Right kidney (tissue), 1 donor: ENCODE data around the gene HOXA3.
A peak's percentile ranks its signal among the peaks of the same experiment; 100 is the strongest.

ENCODE experiments used
- DNase-seq: peaks from one replicate; pipeline ENCODE4 v3.0.0-alpha.2; 2016

The HOXA3 gene

DNA sequence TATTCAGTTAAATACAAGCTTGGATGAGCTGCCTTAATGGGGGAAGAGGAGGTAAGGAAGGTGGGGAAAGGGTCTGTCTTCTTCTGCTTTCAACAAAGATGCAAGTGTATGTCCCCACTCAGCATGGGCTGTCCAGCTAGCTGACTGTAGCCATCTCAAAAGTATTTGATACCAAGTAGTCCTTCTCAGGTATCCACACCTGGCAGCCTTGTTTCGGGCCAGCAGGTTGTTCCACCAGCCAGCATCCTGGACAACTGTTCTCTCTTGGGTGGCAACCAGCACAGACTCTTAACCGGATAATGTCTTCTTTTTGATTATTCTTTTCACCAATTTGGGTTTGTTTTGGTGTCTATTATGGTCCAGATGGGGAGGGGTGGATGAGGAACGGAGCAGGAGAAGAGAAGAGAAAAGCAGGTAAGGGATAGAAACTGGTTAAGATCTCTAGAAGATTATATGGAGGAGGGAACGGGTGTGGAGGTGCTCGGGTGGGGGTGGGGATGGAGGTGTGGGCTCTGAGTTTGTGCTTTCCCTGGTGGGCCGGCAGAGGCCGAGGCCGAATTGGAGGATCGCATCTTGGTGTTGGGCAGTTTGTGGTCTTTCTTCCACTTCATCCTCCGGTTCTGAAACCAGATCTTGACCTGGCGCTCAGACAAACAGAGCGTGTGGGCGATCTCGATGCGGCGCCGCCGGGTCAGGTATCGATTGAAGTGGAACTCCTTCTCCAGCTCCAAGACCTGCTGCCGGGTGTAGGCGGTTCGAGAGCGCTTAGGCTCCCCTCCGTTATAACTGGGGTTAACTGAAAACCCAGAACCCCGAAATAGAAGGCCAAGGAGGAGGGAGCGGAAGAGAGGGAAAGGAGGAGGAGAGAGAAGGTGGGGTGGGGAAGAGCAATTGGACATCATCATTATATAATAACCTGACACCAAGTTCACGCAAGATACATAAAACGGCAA is 23.3 kb downstream of the HOXA3 start:
- DNase-seq = no peak

GRCh38 chr7:27128034-27128433 is 24.3 kb downstream of the HOXA3 start:
- no peak for DNase-seq

GRCh38 chr7:27126596-27127327 is 25.6 kb downstream of the HOXA3 start:
- DNase-seq = no peak

DNA sequence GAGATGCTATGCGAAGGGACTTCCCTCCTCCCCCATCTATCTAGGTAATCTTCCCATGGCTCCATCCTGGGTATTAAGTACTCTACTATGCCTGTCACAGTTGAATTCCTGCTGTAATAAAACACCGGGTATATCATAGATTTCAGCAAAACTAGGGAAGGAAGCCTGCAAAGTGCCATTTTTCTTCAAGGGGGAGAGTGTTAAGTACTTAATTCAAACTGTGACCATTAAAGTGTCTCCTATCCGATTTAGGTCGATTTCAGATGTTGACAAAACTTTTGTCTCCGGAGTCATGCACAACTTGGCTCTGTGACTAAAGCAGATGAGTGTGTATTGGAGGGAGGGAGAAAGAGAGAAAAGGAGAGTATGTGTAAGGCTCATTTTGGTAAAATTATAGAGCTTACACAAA is 26.4 kb downstream of the HOXA3 start:
- DNase-seq = no peak

GRCh38 chr7:27124902-27125689 is 27.3 kb downstream of the HOXA3 start:
- no peak for DNase-seq

DNA sequence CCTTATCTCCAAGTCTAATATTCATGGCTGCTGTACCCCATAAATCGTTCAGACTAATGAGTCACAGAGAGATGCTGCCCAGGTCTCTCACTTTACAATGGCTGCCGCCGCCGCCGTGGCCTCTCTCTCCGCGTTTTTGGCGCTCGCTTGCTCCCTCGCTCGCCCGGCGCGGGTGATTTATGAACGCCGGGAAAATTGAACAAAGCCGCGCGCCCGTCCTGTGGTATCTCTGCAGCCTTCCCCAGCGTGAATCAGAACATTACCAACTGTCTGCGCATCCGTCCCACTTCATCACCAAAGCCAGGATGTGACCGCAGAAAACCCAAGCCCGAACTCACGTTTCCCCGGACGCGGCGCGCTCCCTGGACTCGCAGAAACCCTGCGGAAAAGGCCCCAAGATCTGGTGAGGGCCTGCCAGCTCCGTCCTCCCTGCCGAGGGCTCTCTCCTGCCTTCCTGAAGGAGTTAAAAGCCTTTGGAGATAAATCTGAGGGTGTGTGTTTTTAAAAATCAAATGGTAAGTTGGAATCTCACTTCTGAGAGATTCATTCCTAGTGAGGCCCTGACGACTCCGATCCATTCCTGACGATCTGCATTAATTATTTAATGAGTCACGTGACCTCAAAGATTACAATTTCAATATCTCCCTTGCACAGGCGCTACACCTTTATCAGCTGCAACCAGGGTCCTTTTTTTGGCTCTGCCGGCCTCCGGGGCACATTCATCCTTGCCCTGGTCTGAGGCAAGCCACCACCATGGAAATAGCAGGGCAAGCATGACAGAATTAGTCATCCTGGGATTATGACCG is 28.1 kb downstream of the HOXA3 start:
- no peak for DNase-seq

DNA sequence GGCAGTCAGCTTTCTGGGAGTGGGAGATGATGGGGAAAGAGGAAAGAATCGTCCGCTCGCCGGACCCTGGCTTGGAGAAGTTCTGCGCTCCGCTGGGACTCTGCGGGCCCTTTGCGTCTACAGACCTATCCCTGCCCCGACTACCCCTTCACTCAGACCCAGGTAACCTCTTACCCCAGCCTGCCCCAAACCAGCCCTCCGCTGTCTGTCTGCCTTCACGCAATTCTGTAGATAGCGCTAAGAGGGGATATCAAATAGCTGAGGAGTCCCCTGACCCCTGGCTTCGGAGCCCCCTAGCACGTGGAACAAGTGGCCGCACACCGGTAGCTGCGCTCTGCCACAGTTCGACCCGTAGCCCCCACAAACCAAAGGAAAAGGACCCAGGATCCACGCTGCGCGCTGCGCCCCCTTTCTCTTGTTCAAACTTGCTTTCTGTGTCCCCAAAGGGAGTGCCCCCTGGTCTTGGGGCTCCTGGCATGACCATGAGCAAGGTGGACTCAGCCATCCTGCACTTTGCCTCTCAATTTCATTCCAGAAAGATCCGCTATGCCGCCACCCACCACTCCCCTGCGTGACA is 28.8 kb downstream of the HOXA3 start:
- no peak for DNase-seq

DNA sequence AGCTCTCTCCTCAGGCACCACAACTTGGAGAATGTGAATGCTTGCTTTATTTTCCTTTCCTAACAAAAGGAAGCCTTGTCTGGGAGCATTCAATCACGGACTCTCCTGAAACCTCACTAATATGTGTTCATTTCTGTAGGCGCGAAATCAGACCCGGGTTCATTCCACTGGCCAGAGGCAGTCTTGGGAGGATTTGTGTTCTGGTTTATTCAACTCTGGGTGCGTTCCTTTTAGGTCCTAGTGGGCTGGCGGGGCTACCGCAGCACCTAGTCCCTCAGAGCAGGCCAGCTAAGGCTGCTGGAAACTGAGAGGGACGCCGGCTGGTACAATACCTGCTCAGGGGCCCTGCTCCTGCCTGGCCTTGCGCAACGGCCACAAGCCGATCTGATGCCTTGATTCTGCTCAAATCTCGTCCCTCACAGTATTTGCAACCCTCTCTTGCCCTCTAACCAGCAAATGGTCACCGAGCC is 29.3 kb downstream of the HOXA3 start:
- DNase-seq = no peak

GRCh38 chr7:27122077-27122910 is 30.1 kb downstream of the HOXA3 start:
- peak; percentile 90 for DNase-seq

- DNase-seq = no peak
These were observed 30.7 kb downstream of the HOXA3 start for GRCh38 chr7:27121684-27122076.

DNA sequence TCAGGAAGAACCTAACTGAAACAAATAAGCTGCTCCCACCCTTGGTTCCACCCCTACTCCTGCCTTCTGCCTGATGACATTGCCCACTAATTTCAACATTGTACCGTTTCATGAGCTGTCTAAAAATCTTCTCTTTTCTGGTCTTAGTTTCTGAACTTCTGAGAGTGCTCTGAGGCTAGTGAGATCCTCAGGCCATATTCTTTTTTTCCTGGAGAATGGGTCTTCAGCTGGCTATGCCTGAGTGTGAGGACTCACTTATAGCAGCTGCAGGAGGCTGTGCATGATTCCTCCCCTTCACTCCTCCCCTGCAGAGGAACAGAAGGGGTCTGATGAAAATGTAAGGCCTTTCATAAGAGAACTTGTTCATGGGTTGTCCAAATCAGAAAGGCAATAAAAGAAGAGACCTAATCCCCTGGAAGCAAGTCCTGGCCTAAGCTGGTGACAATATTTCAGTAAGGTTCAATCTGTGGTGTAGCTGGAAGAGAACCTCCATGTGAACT is 32.9 kb downstream of the HOXA3 start:
- DNase-seq = no peak

- DNase-seq = no peak
These were observed 33.8 kb downstream of the HOXA3 start for GRCh38 chr7:27118580-27118979.

GRCh38 chr7:27117887-27118491 is 34.4 kb downstream of the HOXA3 start:
- no peak for DNase-seq

DNA sequence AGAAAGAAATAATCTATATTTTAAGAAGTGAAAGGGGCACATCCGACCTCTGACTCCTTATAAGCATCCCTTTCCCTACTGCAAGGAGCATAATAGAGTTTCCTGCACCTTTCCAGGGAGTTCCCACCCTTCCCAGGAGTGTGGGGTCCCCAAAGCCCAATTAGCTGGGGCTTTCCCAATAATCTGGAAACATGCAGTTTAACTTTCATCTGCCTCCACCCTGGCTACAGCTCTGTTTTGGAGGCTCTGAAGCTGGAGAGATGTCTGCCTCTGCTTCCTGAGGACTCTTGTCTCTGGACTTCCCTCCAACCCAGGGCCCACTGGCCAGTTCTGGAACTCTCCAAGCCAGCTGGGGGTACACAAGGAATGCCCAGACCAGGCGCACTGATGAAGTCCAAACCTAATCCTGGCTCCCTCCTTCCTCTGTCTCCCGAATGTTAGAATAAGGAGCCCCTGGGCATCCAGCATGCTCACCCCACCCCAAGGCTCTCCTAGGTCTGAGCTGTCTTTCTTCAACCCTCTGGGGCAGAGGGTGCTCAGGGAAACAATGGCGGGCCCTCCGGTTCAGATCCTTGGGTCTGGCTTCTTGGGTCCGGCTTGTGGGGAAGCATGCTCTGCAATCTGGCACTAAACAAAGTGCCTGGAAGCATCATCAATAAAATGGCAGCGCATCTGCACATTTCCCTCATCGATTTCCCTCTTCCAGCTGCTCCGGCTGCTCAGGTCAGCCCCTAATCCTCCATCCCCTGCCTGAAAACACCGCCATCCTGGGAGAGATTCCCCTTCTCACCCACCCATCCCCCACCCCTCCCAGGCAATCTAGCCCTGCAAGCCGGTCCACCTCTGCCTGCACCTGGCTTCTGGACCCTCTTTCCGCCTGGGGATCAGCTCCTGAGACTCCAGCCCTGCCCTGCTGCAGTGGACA is 35.2 kb downstream of the HOXA3 start:
- DNase-seq = no peak

DNA sequence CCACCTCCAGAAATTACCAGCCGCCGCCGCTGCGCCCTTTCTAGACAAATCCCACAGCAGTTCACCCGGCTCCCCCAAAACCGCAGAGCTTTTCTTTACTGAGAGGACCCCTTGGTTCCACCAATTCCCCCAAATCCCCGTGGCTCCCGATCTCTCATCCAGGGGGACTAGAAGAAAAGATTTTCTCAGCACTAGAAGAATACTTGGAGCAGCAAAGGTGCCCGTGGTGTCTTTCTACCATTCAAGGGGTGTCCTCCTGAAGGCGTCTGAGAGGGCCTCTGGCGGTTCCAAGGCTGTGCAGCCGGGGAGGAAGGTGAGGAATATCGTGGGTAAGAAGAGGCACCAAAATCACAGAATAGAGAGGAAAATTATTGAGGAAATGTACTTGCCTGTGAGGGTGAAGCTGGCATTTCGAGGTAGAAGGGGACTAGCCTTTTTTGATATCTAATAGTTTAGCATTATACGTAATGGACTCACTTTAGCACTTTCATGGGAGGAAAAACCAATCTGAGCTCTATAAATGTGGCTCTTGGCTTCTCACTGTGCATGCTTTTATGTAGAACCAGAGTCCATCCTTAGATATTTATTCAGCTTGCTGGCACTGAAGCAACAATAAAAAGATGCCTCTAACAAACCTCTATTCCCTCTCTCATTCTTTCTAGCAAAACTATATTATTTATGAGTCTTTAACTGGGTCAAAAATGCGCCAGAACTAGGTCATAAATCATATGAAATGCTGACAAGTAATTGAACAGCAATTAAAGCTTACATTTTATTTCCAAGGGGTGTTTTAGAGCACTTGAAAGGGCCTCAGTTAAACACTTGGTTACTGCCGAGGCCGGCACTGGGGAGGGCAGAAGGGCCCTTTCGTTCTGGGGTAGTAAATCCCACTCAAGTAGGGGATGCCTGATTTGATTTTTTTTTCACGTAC is 36.1 kb downstream of the HOXA3 start:
- peak; percentile 77 for DNase-seq

- peak; percentile 90 for DNase-seq
These were observed 37.0 kb downstream of the HOXA3 start for GRCh38 chr7:27115221-27116026.

GRCh38 chr7:27114881-27115220 is 37.5 kb downstream of the HOXA3 start:
- no peak for DNase-seq
